Measurements from ENCODE around the gene TRIM52. TPM values are rescaled to one million over a fixed set of nuclear protein-coding genes. Genes with fewer than 3 reads are reported as not detected.

Gene TRIM52

DNA sequence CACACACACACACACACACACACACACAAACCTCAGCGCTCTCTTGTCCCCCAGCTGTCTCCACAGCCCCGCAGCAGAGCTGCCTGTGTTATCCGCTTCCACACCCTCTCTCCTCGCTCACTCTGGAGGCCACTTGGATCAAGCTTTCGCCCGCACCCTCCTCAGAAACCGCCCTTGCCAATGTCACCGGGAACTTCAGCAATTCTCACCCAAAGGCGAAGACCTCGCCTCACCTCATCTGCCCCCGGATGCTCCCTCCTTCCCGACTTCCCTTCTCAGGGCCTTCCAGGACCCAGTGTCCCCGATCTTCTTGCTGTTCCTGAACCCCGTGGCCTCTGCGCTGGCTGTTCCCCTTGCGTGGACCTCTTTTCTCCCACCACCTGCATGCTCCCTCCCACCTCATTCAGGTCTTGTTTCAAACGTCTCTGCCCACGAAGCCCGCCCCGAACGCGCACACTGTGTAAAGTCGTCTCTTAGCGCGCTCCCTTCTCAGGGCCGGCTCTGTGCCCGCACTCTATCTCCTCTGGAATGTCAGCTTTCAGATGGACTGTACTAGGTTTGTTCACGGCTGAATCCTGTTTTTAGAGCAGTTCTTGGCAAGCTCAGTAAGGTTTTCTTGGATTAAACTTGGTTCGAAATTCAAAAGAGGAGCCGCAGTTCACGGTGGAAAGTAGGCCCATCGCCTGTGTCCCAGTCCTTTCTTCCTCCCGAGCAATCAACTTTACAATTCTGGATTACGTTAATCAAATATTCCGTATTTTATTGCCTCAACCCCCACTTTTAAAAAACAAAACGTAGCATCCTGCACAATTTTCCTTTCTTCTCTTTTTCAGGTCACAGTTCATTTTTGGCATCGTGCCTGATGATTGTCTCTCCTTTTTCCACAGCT is 54.9 kb downstream of the TRIM52 start:
- peak overlapping the region; percentile 71 for H3K4me3 ChIP-seq (ENCODE audit: low read length)
- peaks cover 25% of the 10 kb centered on the region for H3K4me1 ChIP-seq (ENCODE audit: control insufficient read depth, insufficient read depth, low read length)
- H3K9ac ChIP-seq (ENCODE audit: low read depth, low read length): no peak overlapping the region
- H3K27me3 ChIP-seq (ENCODE audit: control insufficient read depth, insufficient read depth, low read length): no peaks in the 10 kb centered on the region
- no peaks in the 10 kb centered on the region for H3K9me3 ChIP-seq (replicated peaks; ENCODE audit: low read length)
- H3K36me3 ChIP-seq (ENCODE audit: insufficient read depth, low read length): no peaks in the 10 kb centered on the region
- peak overlapping the region; percentile 81 for H3K4me2 ChIP-seq (ENCODE audit: low read length)

Small RNA genes within 50 kb of the gene (small RNA-seq; reads per million reads assigned to genes)
- not detected for gene MIR4638
- not detected for gene RNU6-705P
- gene SNORD95: not detected
- not detected for gene SNORD96A

Measured in skeletal muscle satellite cell (primary cell).